SH-SY5Y (cell line): Measurements from ENCODE around the gene ANKEF1.

Experiments
- GATA2 ChIP-seq: IDR thresholded peaks from 2 replicates; pipeline ENCODE4 v1.6.1; 2011; ENCODE audit warnings: mild to moderate bottlenecking, low read depth, low read length
- GATA3 ChIP-seq: IDR thresholded peaks from 2 replicates; pipeline ENCODE4 v1.6.1; 2011; ENCODE audit warnings: low read depth, mild to moderate bottlenecking, low read length, moderate library complexity

DNA sequence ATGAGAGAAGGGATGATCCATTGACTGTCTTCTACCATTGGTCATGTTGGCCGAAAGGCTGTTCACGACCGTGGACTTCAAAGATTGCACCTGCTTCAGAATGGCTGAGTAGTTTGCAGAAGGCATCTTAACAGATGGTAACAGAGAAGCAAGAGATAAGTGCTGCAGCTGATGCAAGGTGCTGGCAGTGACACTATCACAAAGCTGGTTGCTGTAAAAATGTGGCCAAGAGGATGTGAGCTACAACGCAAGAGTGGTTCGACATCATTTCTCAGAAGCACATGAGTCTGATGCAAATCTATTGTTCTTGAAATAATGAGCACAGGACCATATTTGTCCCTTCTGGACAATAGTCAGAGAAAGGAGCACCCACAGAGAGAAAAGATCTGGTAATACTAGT is 27.0 kb upstream of the ANKEF1 start:
- no peak for TF ChIP-seq GATA3
- no peak for TF ChIP-seq GATA2
